Measurements from ENCODE around the gene ITGB1BP1. TPM values are rescaled to one million over a fixed set of nuclear protein-coding genes. Genes with fewer than 3 reads are reported as not detected.
A peak's percentile ranks its signal among the peaks of the same experiment; 100 is the strongest.

Gene ITGB1BP1
- total and polyA plus RNA-seq, 2 of the 13 experiments (the other 11 are each of a cell fraction or from before 2014, with no cell fraction given) = 106 to 108 TPM

DNA sequence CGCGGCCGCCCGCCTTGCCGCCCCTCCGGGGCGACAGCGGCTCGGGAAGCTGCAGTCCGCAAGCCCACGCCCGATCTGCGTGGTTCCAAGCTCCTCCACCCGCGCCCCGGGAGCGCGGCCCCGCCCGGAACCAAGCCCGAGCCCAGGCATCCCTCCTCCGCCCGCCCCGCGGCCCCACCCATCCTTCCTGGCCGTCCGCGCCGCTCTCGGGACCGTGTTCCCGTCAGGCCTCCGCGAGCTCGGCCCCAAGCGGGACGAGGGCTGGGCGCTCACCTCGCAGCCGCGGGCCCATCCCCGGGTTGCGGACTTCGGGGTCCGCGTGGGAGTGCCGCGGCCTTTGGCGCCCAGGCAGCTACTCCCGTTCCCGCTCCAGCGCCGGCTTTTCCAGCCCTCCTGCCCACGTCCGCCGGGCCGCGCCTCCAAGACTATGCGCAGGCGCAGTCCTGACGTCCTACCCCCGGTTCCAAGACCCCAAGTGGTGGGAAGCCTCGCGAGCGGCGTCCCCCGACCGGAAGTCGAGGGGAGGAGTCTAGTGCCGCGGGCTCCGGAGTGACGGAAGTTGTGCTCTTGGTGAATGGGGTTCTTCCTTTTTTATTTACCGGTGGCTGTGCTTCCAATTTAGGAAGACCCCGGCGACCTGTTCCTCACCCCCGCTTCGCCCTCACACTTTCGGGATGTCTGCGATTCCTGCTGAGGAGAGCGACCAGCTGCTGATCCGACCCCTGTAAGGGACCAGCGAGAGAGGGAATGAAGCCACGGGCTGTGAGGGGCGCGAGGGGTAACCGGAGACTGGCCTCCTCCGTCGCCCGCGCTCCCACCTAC, at the start of gene ITGB1BP1, which contains the start of gene CPSF3 (continued):
- TF ChIP-seq, protein P1, sequence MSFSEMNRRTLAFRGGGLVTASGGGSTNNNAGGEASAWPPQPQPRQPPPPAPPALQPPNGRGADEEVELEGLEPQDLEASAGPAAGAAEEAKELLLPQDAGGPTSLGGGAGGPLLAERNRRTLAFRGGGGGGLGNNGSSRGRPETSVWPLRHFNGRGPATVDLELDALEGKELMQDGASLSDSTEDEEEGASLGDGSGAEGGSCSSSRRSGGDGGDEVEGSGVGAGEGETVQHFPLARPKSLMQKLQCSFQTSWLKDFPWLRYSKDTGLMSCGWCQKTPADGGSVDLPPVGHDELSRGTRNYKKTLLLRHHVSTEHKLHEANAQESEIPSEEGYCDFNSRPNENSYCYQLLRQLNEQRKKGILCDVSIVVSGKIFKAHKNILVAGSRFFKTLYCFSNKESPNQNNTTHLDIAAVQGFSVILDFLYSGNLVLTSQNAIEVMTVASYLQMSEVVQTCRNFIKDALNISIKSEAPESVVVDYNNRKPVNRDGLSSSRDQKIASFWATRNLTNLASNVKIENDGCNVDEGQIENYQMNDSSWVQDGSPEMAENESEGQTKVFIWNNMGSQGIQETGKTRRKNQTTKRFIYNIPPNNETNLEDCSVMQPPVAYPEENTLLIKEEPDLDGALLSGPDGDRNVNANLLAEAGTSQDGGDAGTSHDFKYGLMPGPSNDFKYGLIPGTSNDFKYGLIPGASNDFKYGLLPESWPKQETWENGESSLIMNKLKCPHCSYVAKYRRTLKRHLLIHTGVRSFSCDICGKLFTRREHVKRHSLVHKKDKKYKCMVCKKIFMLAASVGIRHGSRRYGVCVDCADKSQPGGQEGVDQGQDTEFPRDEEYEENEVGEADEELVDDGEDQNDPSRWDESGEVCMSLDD (CRISPR knock-in tag; IDR thresholded peaks at IDR 0.05; ENCODE audit: borderline replicate concordance) = peak; percentile 58; the same call in 1 of the 2 replicates
- peak; percentile 94 for TF ChIP-seq GATAD1 (CRISPR knock-in tag; IDR thresholded peaks at IDR 0.05)
- TF ChIP-seq HOXD1 (CRISPR knock-in tag; IDR thresholded peaks at IDR 0.05) = peak; percentile 87
- peak; percentile 80 for TF ChIP-seq TGIF2 (CRISPR knock-in tag; IDR thresholded peaks at IDR 0.05)
- TF ChIP-seq PAF1 (CRISPR knock-in tag; IDR thresholded peaks at IDR 0.05) = no peak
- no peak for TF ChIP-seq CENPX (CRISPR knock-in tag; IDR thresholded peaks at IDR 0.05)
- TF ChIP-seq, protein P2, sequence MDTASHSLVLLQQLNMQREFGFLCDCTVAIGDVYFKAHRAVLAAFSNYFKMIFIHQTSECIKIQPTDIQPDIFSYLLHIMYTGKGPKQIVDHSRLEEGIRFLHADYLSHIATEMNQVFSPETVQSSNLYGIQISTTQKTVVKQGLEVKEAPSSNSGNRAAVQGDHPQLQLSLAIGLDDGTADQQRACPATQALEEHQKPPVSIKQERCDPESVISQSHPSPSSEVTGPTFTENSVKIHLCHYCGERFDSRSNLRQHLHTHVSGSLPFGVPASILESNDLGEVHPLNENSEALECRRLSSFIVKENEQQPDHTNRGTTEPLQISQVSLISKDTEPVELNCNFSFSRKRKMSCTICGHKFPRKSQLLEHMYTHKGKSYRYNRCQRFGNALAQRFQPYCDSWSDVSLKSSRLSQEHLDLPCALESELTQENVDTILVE (CRISPR knock-in tag; IDR thresholded peaks at IDR 0.05) = peak; percentile 92; the same call in 1 of the 2 replicates
- TF ChIP-seq, protein P3, sequence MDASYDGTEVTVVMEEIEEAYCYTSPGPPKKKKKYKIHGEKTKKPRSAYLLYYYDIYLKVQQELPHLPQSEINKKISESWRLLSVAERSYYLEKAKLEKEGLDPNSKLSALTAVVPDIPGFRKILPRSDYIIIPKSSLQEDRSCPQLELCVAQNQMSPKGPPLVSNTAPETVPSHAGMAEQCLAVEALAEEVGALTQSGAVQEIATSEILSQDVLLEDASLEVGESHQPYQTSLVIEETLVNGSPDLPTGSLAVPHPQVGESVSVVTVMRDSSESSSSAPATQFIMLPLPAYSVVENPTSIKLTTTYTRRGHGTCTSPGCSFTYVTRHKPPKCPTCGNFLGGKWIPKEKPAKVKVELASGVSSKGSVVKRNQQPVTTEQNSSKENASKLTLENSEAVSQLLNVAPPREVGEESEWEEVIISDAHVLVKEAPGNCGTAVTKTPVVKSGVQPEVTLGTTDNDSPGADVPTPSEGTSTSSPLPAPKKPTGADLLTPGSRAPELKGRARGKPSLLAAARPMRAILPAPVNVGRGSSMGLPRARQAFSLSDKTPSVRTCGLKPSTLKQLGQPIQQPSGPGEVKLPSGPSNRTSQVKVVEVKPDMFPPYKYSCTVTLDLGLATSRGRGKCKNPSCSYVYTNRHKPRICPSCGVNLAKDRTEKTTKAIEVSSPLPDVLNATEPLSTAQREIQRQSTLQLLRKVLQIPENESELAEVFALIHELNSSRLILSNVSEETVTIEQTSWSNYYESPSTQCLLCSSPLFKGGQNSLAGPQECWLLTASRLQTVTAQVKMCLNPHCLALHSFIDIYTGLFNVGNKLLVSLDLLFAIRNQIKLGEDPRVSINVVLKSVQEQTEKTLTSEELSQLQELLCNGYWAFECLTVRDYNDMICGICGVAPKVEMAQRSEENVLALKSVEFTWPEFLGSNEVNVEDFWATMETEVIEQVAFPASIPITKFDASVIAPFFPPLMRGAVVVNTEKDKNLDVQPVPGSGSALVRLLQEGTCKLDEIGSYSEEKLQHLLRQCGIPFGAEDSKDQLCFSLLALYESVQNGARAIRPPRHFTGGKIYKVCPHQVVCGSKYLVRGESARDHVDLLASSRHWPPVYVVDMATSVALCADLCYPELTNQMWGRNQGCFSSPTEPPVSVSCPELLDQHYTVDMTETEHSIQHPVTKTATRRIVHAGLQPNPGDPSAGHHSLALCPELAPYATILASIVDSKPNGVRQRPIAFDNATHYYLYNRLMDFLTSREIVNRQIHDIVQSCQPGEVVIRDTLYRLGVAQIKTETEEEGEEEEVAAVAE (CRISPR knock-in tag; IDR thresholded peaks at IDR 0.05; ENCODE audit: borderline replicate concordance) = peak; percentile 46; the same call in 1 of the 2 replicates
- TF ChIP-seq ZSCAN31 (CRISPR knock-in tag; IDR thresholded peaks at IDR 0.05; ENCODE audit: low read depth) = peak; percentile 77
- no peak for TF ChIP-seq SNAPC2 (CRISPR knock-in tag; IDR thresholded peaks at IDR 0.05)
- peak; percentile 89 for TF ChIP-seq ZNF792 (CRISPR knock-in tag; IDR thresholded peaks at IDR 0.05)
- no peak for TF ChIP-seq ZNF737 (CRISPR knock-in tag; IDR thresholded peaks at IDR 0.05; ENCODE audit: borderline replicate concordance)
- peak; percentile 50 for TF ChIP-seq MNT (IDR thresholded peaks at IDR 0.05)
- TF ChIP-seq, protein P4, sequence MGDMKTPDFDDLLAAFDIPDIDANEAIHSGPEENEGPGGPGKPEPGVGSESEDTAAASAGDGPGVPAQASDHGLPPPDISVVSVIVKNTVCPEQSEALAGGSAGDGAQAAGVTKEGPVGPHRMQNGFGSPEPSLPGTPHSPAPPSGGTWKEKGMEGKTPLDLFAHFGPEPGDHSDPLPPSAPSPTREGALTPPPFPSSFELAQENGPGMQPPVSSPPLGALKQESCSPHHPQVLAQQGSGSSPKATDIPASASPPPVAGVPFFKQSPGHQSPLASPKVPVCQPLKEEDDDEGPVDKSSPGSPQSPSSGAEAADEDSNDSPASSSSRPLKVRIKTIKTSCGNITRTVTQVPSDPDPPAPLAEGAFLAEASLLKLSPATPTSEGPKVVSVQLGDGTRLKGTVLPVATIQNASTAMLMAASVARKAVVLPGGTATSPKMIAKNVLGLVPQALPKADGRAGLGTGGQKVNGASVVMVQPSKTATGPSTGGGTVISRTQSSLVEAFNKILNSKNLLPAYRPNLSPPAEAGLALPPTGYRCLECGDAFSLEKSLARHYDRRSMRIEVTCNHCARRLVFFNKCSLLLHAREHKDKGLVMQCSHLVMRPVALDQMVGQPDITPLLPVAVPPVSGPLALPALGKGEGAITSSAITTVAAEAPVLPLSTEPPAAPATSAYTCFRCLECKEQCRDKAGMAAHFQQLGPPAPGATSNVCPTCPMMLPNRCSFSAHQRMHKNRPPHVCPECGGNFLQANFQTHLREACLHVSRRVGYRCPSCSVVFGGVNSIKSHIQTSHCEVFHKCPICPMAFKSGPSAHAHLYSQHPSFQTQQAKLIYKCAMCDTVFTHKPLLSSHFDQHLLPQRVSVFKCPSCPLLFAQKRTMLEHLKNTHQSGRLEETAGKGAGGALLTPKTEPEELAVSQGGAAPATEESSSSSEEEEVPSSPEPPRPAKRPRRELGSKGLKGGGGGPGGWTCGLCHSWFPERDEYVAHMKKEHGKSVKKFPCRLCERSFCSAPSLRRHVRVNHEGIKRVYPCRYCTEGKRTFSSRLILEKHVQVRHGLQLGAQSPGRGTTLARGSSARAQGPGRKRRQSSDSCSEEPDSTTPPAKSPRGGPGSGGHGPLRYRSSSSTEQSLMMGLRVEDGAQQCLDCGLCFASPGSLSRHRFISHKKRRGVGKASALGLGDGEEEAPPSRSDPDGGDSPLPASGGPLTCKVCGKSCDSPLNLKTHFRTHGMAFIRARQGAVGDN (CRISPR knock-in tag; IDR thresholded peaks at IDR 0.05) = peak; percentile 69
- TF ChIP-seq MLLT10 (CRISPR knock-in tag; IDR thresholded peaks at IDR 0.05) = no peak

Data from HepG2 (cell line).